Activated T-helper 9 cell treated with anti-CD3 and anti-CD28 coated beads, Interleukin-2, amount 50 U/mL, for 16 hours (primary cell): Measurements from ENCODE around the gene UNC5C.

ENCODE experiments used
- DNase-seq: peaks from one replicate; pipeline ENCODE4 v3.0.0-alpha.2; 2020; ENCODE audit warnings: low read depth

Gene UNC5C

GRCh38 chr4:95457353-95457752 is 91.4 kb downstream of the UNC5C start:
- DNase-seq = no peak

- no peak for DNase-seq
Measured at GRCh38 chr4:95450294-95450693, 98.5 kb downstream of the UNC5C start.

DNA sequence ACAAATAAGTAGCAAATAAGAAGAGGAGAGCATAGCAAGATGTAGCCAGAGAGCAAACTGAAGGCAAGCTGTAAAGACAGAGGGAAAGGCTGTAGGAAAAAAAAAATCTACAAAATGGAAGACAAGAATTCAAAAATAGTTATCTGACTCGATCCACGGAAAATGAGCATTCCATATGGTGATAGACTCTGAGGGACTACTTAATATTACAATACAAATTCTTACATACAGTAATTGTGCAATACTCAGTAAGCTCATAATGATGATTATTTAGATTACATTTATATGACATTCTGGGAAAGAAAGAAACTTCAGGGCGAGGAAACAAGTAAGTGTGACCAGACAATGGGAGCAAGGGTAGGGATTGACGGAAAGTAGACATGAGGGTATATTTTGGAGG is 102.6 kb downstream of the UNC5C start:
- no peak for DNase-seq

DNA sequence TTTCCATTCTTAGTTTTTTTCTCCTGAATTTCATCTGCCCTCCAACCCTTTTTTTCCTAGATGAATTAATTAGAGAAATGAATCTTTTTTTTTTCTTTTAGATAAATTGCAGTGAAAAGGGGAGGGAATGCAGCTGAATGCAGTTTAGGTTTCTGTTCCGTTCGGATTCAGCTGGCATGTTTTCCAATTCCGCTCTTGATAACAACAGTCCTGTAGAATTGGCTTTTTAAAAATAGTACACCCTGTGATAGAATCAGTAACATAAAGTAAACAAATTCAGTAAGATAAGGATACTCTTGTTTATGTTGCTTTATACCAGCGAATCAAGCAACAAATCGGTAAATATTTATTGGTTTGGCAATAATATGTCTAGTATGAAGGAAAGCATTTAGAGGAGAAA is 103.5 kb downstream of the UNC5C start:
- no peak for DNase-seq

GRCh38 chr4:95444812-95445211 is 104.0 kb downstream of the UNC5C start:
- no peak for DNase-seq

DNA sequence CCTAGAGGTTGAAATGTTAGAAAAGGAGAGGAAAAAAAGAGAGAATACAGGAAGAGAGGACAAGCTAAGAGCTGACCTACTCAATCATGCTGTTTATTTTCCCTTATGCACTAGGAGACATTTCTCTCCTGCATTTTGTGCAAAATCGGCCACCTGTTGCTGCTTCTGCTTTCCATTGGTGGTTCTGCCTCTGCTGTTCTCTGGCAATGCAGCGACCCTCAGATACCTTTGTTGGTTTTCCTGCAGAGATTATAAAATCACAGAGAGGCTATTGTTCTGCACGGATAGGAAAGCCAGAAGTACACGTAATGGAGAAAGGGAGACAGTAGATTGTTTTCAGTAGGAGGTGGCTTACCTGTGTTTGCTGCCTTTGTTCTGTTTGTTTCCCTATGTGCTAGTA is 108.9 kb downstream of the UNC5C start:
- DNase-seq = no peak

- DNase-seq = no peak
Measured at GRCh38 chr4:95439071-95439470, 109.7 kb downstream of the UNC5C start.

DNA sequence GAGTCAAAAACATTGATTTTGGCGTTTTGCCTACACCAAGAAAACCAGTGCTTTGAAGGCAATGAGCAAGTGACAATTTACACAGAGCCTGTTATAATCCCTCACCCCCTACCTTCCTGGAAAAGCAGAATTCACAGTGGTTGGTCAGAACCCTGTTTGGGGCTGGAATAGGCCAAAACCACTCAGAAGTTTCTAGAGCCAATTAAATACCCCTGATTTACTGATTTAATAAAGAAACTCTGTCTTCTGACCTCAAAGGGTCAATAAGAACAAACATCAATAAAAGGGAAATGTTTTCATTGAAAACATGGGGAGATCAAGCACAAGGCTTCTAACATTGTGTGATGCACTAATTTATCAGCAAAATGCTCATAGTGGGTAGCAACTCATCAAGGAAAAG is 116.3 kb downstream of the UNC5C start:
- DNase-seq = no peak

GRCh38 chr4:95431678-95432077 is 117.1 kb downstream of the UNC5C start:
- DNase-seq = no peak

GRCh38 chr4:95429416-95429815 is 119.4 kb downstream of the UNC5C start:
- DNase-seq = no peak

- no peak for DNase-seq
Measured at GRCh38 chr4:95428291-95429070, 120.3 kb downstream of the UNC5C start.

GRCh38 chr4:95426455-95426854 is 122.3 kb downstream of the UNC5C start:
- DNase-seq = no peak

- no peak for DNase-seq
Measured at GRCh38 chr4:95422436-95422835, 126.3 kb downstream of the UNC5C start.

DNA sequence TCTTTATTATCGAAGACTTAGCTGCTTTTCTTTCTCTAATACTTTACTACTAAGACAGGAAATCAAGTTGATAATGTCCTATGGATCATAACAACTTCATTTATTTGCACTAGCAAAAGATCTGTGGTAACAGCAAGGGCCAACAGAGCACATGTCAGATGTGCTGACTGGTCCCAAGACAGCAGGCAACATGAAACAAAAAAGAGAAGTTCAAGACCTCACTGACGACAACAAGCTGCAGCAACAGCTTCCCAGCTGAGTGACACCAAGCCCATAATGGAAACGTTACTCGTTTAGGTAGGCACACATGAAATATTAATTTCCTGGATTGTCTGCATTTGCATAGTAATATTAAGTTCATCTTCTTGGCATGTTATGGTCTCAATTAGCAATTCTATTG is 126.9 kb downstream of the UNC5C start:
- no peak for DNase-seq

DNA sequence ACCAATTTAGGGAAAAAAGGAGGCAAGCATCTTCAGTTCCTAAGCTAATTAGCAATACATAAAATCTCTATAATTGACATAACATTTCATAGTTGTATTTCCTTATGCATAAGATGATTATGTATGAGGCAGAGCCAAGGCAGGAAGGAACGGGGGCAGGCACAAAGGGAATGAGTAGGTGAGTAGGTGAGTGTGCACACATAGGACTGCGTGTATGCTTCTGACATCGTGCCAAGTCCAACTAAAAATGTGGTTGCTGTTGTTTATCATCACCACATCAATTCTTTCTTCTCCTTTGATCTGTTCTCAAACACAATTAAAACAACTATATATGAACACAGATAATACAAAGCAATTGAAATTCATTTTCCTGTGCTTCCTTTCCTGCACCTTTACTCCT is 131.2 kb downstream of the UNC5C start:
- DNase-seq = no peak

- DNase-seq = no peak
Measured at GRCh38 chr4:95415346-95415771, 133.4 kb downstream of the UNC5C start.

DNA sequence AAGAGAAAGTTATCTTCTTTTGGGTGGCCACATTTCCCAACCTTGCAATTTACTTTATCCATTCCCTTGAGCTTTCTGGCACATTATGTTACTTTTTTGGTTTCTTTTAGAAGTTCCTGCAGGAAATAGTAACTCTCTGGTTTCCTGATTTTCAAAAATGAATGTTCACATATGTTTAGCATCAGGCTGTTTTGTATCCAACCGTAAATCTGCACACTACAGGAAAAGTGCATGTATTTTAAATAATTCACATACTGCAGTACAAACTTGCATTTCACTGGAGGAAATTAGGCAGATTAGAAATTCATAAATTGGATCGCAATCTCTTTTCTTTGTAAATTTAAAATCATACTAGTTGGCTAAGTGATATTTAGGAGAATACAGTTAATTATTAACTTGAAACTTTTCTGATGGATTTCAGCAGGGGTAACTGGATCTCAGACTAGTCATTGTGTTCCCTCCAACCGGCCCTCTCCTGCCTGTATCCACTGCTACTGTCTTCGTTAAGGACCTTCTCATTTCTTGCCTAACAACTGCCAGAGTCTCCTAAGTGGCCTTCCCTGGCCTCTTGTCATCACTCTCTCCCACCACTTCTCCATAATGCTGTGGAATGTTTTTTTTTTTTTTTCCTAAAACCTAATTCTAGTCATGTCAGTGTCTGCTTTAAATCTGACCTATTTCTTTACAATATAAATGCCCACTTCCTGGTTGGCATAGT is 137.2 kb downstream of the UNC5C start:
- DNase-seq = no peak

GRCh38 chr4:95410387-95410977 is 138.3 kb downstream of the UNC5C start:
- DNase-seq = no peak

DNA sequence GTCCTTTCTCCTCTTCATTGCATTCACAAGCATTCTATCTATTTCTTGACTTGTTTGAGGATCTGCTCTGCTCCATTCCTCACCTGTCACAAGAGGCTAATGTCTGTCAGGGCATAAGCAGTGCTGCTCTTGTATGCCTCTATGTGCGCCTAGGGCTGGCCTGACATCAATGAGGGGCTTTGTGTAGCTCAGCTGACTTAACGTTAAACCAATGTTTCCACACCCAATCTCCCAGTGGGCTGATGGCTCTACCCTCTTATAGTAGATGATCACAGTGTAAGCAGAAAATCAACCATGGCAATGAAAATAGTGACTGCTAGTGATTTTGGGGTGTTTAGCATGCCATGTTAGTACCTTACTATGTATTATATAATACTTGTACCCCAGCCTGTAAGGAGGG is 139.0 kb downstream of the UNC5C start:
- DNase-seq = no peak

GRCh38 chr4:95409127-95409526 is 139.6 kb downstream of the UNC5C start:
- no peak for DNase-seq

DNA sequence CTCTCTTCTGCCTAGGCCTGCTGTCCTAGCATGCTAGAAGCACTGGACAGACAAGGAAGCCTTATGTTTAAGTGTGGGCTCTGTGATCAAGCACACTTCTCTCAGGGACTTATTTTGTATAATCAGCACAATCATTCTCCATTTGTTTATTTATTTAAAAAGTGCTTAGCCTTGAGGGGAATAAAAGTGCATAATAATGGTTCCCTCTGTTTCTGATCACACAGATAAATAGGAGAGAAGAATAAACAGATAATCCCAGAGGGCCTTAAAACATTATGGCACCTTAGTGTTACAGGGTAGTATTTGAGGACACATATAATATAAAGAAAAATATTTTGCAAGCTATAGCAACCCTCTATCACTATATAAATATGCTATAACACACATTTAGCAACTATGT is 146.5 kb downstream of the UNC5C start:
- DNase-seq = no peak

DNA sequence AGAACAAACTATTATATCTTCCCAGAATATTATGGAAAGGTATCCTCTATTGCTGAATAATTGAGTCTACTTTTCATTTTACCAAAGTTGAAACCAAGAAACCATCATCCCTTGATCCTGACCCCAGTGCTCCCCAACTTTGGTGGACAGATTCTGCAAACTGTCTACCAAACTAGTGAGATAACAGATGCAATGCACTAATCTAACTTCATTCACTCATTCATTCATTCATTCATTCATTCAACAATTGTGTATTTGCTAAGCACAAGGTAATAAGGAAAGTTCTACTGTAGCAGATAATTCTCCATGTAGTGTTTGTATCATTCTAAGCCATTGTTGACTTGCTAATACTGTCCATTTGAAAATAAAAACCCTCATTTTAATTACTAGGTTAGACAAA is 150.6 kb downstream of the UNC5C start:
- DNase-seq = no peak

DNA sequence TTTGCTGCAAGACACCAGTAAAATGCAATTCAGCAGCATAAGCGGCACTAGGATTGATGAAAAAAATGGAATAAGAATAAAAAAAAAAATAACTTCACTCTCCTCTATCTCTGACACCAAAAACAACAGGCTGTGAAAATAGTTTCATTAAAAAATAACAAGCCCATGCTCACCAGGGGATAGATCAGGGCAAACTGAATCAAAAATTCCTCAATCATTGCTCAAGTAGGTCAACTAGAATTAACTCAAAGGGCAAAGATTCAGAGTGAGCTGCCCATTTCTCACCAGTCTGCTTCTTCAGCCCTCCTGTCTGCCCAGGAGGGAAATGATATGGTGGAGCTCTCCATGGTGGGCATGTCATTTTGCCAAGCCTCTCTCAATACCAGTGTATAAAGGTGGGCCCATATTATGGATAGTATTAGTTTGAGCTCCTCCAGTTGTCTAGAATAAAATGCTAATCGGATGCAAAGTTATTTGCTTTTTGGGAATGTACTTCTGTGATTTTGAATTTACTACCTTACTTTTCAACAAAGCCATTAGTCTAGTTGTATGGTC is 153.9 kb downstream of the UNC5C start:
- no peak for DNase-seq
